K562 (cell line): Measurements from ENCODE around the gene PHLDB2. TPM values are rescaled to one million over a fixed set of nuclear protein-coding genes. Genes with fewer than 3 reads are reported as not detected.

Source experiments
- ATAC-seq: fragments of 200-7000 bp; cut with Tn5 transposase; 3 replicates; pipeline ENCODE4 v1.9.1; 2020; ENCODE audit warnings: moderate library complexity
- BruUV-seq: library from RNA; stranded (reverse); fragments of 400-500 nt; replicated peaks from 2 replicates; lab custom pipeline; 2021; lab: Mats Ljungman, UMichigan
- CTCF ChIA-PET: fragments of 300-600 bp; formaldehyde crosslinking; extraction: SDS; loops from one replicate; lab custom pipeline; 2021; ENCODE audit warnings: low intra/inter-chr PET ratio; lab: Yijun Ruan, JAX
- POLR2A ChIA-PET: fragments of 300-600, 350-650 bp; sonication (Branson Sonifier 250); formaldehyde crosslinking; extraction: SDS; loops from one replicate; lab custom pipeline; 2021; ENCODE audit warnings: antibody characterized with exemption, inconsistent platforms; lab: Yijun Ruan, JAX
- DNase-seq, 4 experiments: peaks; one replicate each; pipeline versions ENCODE4 v3.0.0 to v3.0.0-alpha.2; 2011 to 2018; ENCODE audit warnings: low spot score in 3 of 4, mixed read lengths in 3 of 4; ENCODE audit errors: extremely low read depth in 1 of 4
- FAIRE-seq: peaks from 2 replicates; lab custom pipeline; 2011; peaks lifted over from hg19 to GRCh38; lab: Jason Lieb, UNC
- H2AFZ ChIP-seq: 2 replicates; pipeline ENCODE4 v1.6.0; 2011; ENCODE audit warnings: low read depth, low read length, control low read depth, inconsistent platforms
- H3K27ac ChIP-seq: fragments of 200-600 bp; 3 replicates; pipeline ENCODE4 v1.8.0; 2011; ENCODE audit warnings: low read depth, mild to moderate bottlenecking, control low read depth, inconsistent platforms, low read length, moderate library complexity, mixed read lengths; ENCODE audit errors: extremely low read depth
- H3K27me3 ChIP-seq, 2 experiments: fragments of 300-600 bp in 1 of 2; 2 replicates in 1 of 2; 3 replicates in 1 of 2; pipeline versions ENCODE4 v1.6.0 to v1.8.0; 2011; ENCODE audit warnings: inconsistent platforms in 2 of 2, low read length in 2 of 2, mild to moderate bottlenecking in 1 of 2, mixed read lengths in 1 of 2, moderate library complexity in 1 of 2; ENCODE audit not compliant: control insufficient read depth in 2 of 2, insufficient read depth in 2 of 2
- H3K36me3 ChIP-seq: fragments of 300-600 bp; 3 replicates; pipeline ENCODE4 v1.8.0; 2011; ENCODE audit warnings: mild to moderate bottlenecking, low read length, inconsistent platforms; ENCODE audit not compliant: control insufficient read depth, insufficient read depth
- H3K4me1 ChIP-seq, 2 experiments: fragments of 200-600 bp in 1 of 2; replicated peaks in 1 of 2; 2 replicates in 1 of 2; 3 replicates in 1 of 2; pipeline versions ENCODE4 v1.5.1 to v1.8.0; 2011; ENCODE audit warnings: inconsistent platforms in 2 of 2, low read length in 2 of 2, mild to moderate bottlenecking in 1 of 2, mixed read lengths in 1 of 2, moderate library complexity in 1 of 2; ENCODE audit not compliant: control insufficient read depth in 2 of 2, insufficient read depth in 2 of 2
- H3K4me2 ChIP-seq: 2 replicates; pipeline ENCODE4 v1.6.1; 2011; ENCODE audit warnings: low read length, control low read depth, inconsistent platforms, mixed read lengths; ENCODE audit not compliant: insufficient read depth
- H3K4me3 ChIP-seq: fragments of 200-600 bp; sonication (generic), shearing (Covaris generic); 2 replicates; pipeline ENCODE4 v1.5.1; 2016; ENCODE audit warnings: control low read depth, inconsistent platforms
- H3K79me2 ChIP-seq: fragments of 200-600 bp; 3 replicates; pipeline ENCODE4 v1.8.0; 2011; ENCODE audit warnings: low read length, inconsistent platforms; ENCODE audit not compliant: control insufficient read depth, insufficient read depth
- H3K9ac ChIP-seq, 2 experiments: 2 replicates each; pipeline versions ENCODE4 v1.6.0 to v1.6.1; 2011; ENCODE audit warnings: low read depth in 2 of 2, low read length in 2 of 2, control low read depth in 1 of 2, inconsistent platforms in 1 of 2, mild to moderate bottlenecking in 1 of 2, mixed read lengths in 1 of 2; ENCODE audit not compliant: insufficient read depth in 1 of 2
- H3K9me1 ChIP-seq: one replicate; pipeline ENCODE4 v1.6.0; 2011; ENCODE audit warnings: inconsistent platforms, mild to moderate bottlenecking, low read length, moderate library complexity; ENCODE audit not compliant: control insufficient read depth, insufficient read depth
- H3K9me3 ChIP-seq: replicated peaks from 2 replicates; pipeline ENCODE4 v1.5.1; 2011; ENCODE audit warnings: low read depth, low read length, inconsistent platforms; ENCODE audit not compliant: control insufficient read depth, insufficient read depth
- H4K20me1 ChIP-seq: replicated peaks from 2 replicates; pipeline ENCODE4 v1.6.1; 2011; ENCODE audit warnings: low read length, inconsistent platforms, mixed read lengths; ENCODE audit not compliant: control insufficient read depth, insufficient read depth
- CHD1 ChIP-seq: fragments of 200-600 bp; sonication (generic); IDR thresholded peaks from one replicate; pipeline ENCODE4 v1.6.1; 2012; ENCODE audit warnings: mild to moderate bottlenecking, moderate library complexity, low read length, inconsistent platforms
- CTBP1 ChIP-seq: fragments of 450-650 bp; IDR thresholded peaks from 2 replicates; pipeline ENCODE4 v1.6.1; 2016; ENCODE audit warnings: borderline replicate concordance
- EZH2 ChIP-seq: IDR thresholded peaks from 2 replicates; pipeline ENCODE4 v1.6.1; 2012; ENCODE audit warnings: low read depth, mild to moderate bottlenecking, inconsistent platforms, low read length, borderline replicate concordance
- GTF2A2 ChIP-seq: IDR thresholded peaks from 2 replicates; pipeline ENCODE4 v1.6.1; 2016; ENCODE audit warnings: mild to moderate bottlenecking, missing genetic modification characterization, missing compliant biosample characterization
- KDM4B ChIP-seq, 2 experiments: fragments of 450-650 bp in 1 of 2; sonication (generic) in 1 of 2; IDR thresholded peaks; 2 replicates each; pipeline ENCODE4 v1.6.1; 2016 to 2017; ENCODE audit warnings: borderline replicate concordance in 2 of 2, antibody characterized with exemption in 1 of 2, low read depth in 1 of 2, mild to moderate bottlenecking in 1 of 2
- KLF16 ChIP-seq: IDR thresholded peaks from 2 replicates; pipeline ENCODE4 v1.6.1; 2016; ENCODE audit warnings: antibody characterized with exemption
- LEF1 ChIP-seq: fragments of 450-650 bp; IDR thresholded peaks from 2 replicates; pipeline ENCODE4 v1.6.1; 2016; ENCODE audit warnings: mild to moderate bottlenecking
- MCM3 ChIP-seq: fragments of 450-650 bp; IDR thresholded peaks from 2 replicates; pipeline ENCODE4 v1.6.1; 2016
- NCOA6 ChIP-seq: fragments of 450-650 bp; IDR thresholded peaks from 2 replicates; pipeline ENCODE4 v1.6.1; 2017; ENCODE audit warnings: mild to moderate bottlenecking
- PKNOX1 ChIP-seq: fragments of 450-650 bp; IDR thresholded peaks from 2 replicates; pipeline ENCODE4 v1.6.1; 2016
- RCOR1 ChIP-seq, 2 experiments: IDR thresholded peaks; 2 replicates each; pipeline ENCODE4 v1.6.1; 2012; ENCODE audit warnings: low read depth in 2 of 2, low read length in 2 of 2, borderline replicate concordance in 1 of 2, improper control_type of control experiment in 1 of 2
- SAP30 ChIP-seq: fragments of 200-600 bp; sonication (generic); IDR thresholded peaks from 2 replicates; pipeline ENCODE4 v1.6.1; 2012; ENCODE audit warnings: borderline replicate concordance, low read depth, mild to moderate bottlenecking, moderate library complexity, low read length, control low read depth, inconsistent platforms; ENCODE audit not compliant: insufficient read depth, poor library complexity, severe bottlenecking
- SMAD1 ChIP-seq: fragments of 150-350 bp; IDR thresholded peaks from 2 replicates; pipeline ENCODE4 v1.6.1; 2014; ENCODE audit warnings: low read length, low read depth; ENCODE audit not compliant: partially characterized antibody
- TCF7 ChIP-seq: sonication (generic); IDR thresholded peaks from 2 replicates; pipeline ENCODE4 v1.6.1; 2016; ENCODE audit warnings: antibody characterized with exemption, borderline replicate concordance
- TRIM25 ChIP-seq: fragments of 450-650 bp; IDR thresholded peaks from 2 replicates; pipeline ENCODE4 v1.7.0; 2016; ENCODE audit warnings: borderline replicate concordance
- VEZF1 ChIP-seq: fragments of 200-800 bp; sonication (Bioruptor generic); IDR thresholded peaks from 2 replicates; pipeline ENCODE4 v1.6.1; 2017; ENCODE audit warnings: missing genetic modification characterization, missing compliant biosample characterization
- ZNF311 ChIP-seq: fragments of 250-450 bp; sonication (Bioruptor Pico); IDR thresholded peaks from 2 replicates; pipeline ENCODE4 v1.4.0; 2020; ENCODE audit warnings: mild to moderate bottlenecking, moderate library complexity
- ZNF436 ChIP-seq: fragments of 250-450, 450-650 bp; sonication (Bioruptor Pico); formaldehyde crosslinking; IDR thresholded peaks from 2 replicates; pipeline ENCODE4 v1.7.0; 2020; ENCODE audit warnings: mild to moderate bottlenecking
- ZNF668 ChIP-seq: fragments of 250-450 bp; sonication (Bioruptor Pico); IDR thresholded peaks from 2 replicates; pipeline ENCODE4 v1.8.0; 2022; ENCODE audit warnings: mild to moderate bottlenecking, inconsistent platforms
- WGBS: fragments of 100-300 bp; shearing (Covaris generic); methylation state at CpG from one replicate; pipeline ENCODE4 v1.1.6; 2016; ENCODE audit warnings: low coverage, mixed read lengths; ENCODE audit not compliant: insufficient coverage; ENCODE audit errors: missing lambda C conversion rate; 5-methylcytosine and 5-hydroxymethylcytosine counted together
- in situ Hi-C: fragments of 300-500 bp; cut with MboI; formaldehyde crosslinking; loops from 4 replicates; pipeline ENCODE4 v1.15.0; 2018; ENCODE audit warnings: inconsistent platforms, mixed read lengths
- intact Hi-C: fragments of 100-400 bp; cut with micrococcal nuclease; formaldehyde crosslinking; loops from 2 replicates; pipeline ENCODE4 v1.14.2; 2022
- polyA plus RNA-seq, 8 experiments: library from polyadenylated mRNA; depleted of rRNA in 4 of 8; stranded (reverse) in 5 of 8; unstranded in 3 of 8; fragments of >200 nt; fragmentation: Nextera tagmentation in 2 of 8; fragmentation: Illumina TruSeq in 1 of 8; extraction: Ambion mirVana in 2 of 8; extraction: Trizol in 1 of 8; gene quantifications; 2 replicates each; pipeline versions ENCODE4 v1.2.1 to v1.2.3, GENCODE V29; 2011 to 2014; ENCODE audit warnings: inconsistent platforms in 1 of 8, missing spikeins in 1 of 8
- total RNA-seq, 7 experiments: library from RNA; depleted of rRNA in 6 of 7; stranded (reverse); fragments of >200 nt in 6 of 7; fragmentation: Illumina TruSeq in 2 of 7; extraction: Trizol in 2 of 7; gene quantifications; 2 replicates each; pipeline versions ENCODE4 v1.2.1 to v1.2.3, GENCODE V29; 2011 to 2021; ENCODE audit warnings: low replicate concordance in 1 of 7

Gene PHLDB2
- total and polyA plus RNA-seq, 9 of the 15 experiments (the other 6 are each of a cell fraction or from before 2014, with no cell fraction given) = 0.04 TPM; not detected in 8

GRCh38 chr3:111923095-111923771 is 64.2 kb downstream of the PHLDB2 start:
- H3K9me3 ChIP-seq = no peaks in the 10 kb centered on the region
- no peaks in the 10 kb centered on the region for H3K9me1 ChIP-seq
- ChIA-PET CTCF (no interaction called here), POLR2A (no interaction called here)
- no peak for DNase-seq
- no peaks in the 10 kb centered on the region for H3K27me3 ChIP-seq
- H4K20me1 ChIP-seq = no peaks in the 10 kb centered on the region
- no peak for TF ChIP-seq GTF2A2 (tag)
- TF ChIP-seq PKNOX1 = no peak
- no peak for TF ChIP-seq MCM3
- no peak for TF ChIP-seq EZH2
- TF ChIP-seq KDM4B (IDR thresholded peaks at IDR 0.05; ENCODE audit: borderline replicate concordance in 2 of 2, low read depth in 1 of 2) = no peak
- no peak for TF ChIP-seq NCOA6
- TF ChIP-seq TRIM25 = no peak
- no peak for TF ChIP-seq ZNF668 (CRISPR knock-in tag)
- TF ChIP-seq SAP30 = no peak
- TF ChIP-seq RCOR1 (IDR thresholded peaks at IDR 0.05; ENCODE audit: borderline replicate concordance in 1 of 2, low read depth in 2 of 2, low read length in 2 of 2) = no peak
- TF ChIP-seq TCF7 = no peak
- no peak for TF ChIP-seq KLF16
- TF ChIP-seq CHD1 = no peak
- no peak for TF ChIP-seq LEF1
- TF ChIP-seq CTBP1 = no peak
- TF ChIP-seq ZNF311 (CRISPR knock-in tag) = no peak
- no peak for TF ChIP-seq SMAD1
- TF ChIP-seq VEZF1 (CRISPR knock-in tag) = no peak
- no peak for TF ChIP-seq ZNF436 (CRISPR knock-in tag)
- TF ChIP-seq, all 486 proteins: peak for 0
- no peak for FAIRE-seq
- H3K36me3 ChIP-seq = no peaks in the 10 kb centered on the region
- no peak overlapping the region for H3K27ac ChIP-seq
- intact Hi-C loops = no loop called here
- no peak overlapping the region for H3K9ac ChIP-seq
- H3K4me1 ChIP-seq = no peaks in the 10 kb centered on the region
- BruUV-seq = no TSS peak
- H2AFZ ChIP-seq = no peak overlapping the region
- 0% methylated on average over 2 of the region's 2 CpGs for WGBS
- no peak for ATAC-seq
- in situ Hi-C loops = no loop called here
- H3K79me2 ChIP-seq = no peaks in the 10 kb centered on the region
- no peak overlapping the region for H3K4me3 ChIP-seq
- H3K4me2 ChIP-seq = no peak overlapping the region
